AG09319 (cell line): Measurements from ENCODE around the gene PNPO.
"Not testable (repeated sequence)": the region's sequence is repeated elsewhere in the genome, so short reads cannot be mapped to it uniquely, and the experiment has no call there.

Experiments
- DNase-seq: peaks from one replicate; pipeline ENCODE4 v3.0.0-alpha.2; 2010; ENCODE audit warnings: low read depth; ENCODE audit errors: extremely low read depth
- CTCF ChIP-seq: IDR thresholded peaks from 2 replicates; pipeline ENCODE4 v1.5.1; 2011; ENCODE audit warnings: low read depth, mild to moderate bottlenecking, inconsistent platforms, low read length, moderate library complexity

Gene PNPO

DNA sequence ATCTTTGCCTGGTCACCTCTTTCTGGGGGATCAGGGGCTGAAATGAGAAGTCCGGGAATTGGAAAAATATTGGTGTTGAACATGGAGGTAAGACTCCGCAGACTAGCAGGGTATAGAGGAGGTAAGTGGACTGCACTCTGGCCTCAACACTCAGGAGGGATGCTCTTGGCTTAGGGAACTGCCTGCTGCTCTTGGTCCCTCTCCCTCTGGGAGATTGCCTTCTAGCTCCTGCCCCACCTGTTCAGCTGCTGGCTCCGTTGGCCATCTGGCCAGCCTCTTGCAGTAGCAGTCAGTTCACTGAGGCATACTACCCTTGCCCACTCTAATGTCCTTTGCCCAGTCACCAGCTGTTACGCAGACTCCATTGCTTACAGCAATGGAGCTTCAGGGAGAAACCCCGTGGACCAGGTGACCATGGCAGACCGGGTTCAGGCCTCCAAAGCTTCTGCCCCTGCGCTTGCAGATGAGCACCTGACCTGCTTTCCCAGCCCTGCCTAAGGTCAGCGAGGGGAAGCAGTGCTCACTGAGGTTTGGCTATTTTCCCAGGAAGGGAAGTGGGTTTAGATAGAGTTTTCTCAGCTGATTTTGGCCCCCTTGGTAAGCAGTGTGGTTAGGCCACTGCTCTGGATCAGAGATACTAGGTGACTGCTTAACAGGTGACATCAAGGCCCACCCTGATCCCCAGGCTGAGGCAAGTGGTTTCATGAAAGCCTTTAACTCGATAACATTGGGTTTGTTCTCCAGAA, 41.4 kb downstream of the PNPO start:
- no peak for DNase-seq
- TF ChIP-seq CTCF = no peak

DNA sequence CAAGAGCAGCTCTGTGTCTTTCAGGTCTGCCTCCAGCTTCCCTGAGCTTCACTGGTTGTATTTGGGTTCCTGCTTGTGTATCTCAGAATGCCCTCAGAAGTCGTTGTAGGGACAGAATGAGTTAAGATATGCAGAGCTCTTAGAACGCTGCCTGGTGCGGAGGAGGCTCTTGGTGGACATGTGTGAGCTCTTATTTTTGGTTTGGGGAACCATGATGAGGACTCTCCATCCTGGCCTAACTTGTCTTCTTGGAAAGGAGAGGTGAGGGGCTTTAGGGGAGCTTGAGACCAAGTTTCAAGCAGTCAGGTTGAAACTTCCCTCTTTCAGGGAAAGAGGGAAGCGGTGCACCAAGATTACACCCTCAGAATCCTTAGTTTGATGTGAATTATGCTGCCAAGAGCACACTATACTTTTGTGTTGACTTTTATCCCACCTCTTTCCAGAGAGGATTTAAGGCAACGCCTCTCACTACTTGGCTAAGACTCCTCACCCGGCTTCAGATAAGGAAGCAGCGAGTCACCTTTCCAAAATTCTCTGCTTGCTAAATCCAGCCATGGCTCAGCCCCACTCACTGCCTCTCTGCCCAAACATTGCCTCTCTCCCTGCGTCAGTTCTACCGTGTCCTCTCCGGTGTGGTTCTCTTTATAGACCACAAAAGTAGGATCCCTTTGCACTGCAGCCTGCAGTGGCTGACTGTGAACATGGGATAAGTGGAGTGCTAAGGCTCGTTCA, 42.3 kb downstream of the PNPO start:
- DNase-seq = no peak
- TF ChIP-seq CTCF = no peak

- DNase-seq = no peak
- TF ChIP-seq CTCF = no peak
Measured at GRCh38 chr17:47986520-47986919, 45.1 kb downstream of the PNPO start.

DNA sequence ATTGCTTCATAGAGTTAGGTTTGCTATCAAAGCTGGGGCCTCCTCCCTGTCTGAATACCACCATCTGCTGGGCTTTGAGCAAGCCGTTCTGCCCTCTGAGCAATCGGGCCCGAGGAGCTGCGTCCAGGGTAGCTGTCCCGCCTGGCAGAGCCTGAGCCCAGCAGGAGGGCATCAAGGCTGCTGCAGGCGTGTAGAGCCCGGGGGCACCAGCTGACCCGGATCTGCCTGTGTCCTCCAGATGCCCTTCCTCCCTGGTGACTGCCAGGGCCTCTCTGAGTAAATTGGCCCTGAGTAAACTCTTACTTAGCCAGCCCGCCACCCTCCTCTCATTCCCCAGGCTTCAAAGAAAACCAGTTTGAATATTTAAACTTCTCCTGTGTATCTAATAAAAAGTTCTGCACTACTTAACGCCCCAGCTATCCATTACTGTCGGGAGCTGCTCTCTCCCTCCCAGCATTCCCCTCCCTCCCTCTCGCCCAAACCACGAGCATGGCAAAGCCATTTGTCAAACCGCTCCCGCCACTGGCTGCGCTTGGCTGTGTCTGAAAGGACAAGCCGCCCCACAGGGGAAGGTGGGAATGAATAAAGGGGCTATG, 46.0 kb downstream of the PNPO start:
- DNase-seq = no peak

GRCh38 chr17:47988445-47988844, 47.1 kb downstream of the PNPO start:
- DNase-seq = not testable (repeated sequence)

More for the DNA sequence above, 46.0 kb downstream of the PNPO start:
- no peak for TF ChIP-seq CTCF

GRCh38 chr17:47989159-47989558, 47.8 kb downstream of the PNPO start:
- TF ChIP-seq CTCF = no peak
- no peak for DNase-seq

DNA sequence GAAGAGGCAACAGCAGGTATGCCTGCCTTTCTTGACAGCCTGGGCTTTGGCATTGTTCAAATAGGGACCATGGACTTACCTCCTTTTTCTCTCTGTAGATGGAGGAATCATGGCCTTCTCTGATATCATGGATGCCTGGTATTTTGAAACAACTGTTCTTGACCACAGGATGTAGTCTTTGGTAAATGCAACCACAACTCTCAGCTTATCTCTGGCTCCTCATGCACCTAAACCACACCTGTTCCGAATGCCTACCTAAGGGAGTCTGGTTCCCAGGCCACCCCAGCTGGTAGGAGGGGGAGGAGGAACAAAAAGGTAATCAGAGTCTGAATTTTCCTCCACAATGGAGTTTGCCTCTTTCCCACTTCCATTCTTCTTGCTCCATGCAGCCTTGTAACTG, 48.3 kb downstream of the PNPO start:
- TF ChIP-seq CTCF = no peak
- no peak for DNase-seq
